H1 (cell line): ENCODE data around the gene ATP6V1E1. TPM values are rescaled to one million over a fixed set of nuclear protein-coding genes. Genes with fewer than 3 reads are reported as not detected.
A peak's percentile ranks its signal among the peaks of the same experiment; 100 is the strongest.

Experiments
- CHD1 ChIP-seq: IDR thresholded peaks from 2 replicates; pipeline ENCODE4 v1.6.1; 2012; ENCODE audit warnings: low read depth, low read length, improper control_type of control experiment
- CREB1 ChIP-seq: IDR thresholded peaks from 2 replicates; pipeline ENCODE4 v1.6.1; 2012; ENCODE audit warnings: inconsistent platforms
- JUND ChIP-seq: IDR thresholded peaks from 2 replicates; pipeline ENCODE4 v1.6.1; 2011; ENCODE audit warnings: mild to moderate bottlenecking, improper control_type of control experiment, low read length
- RBBP5 ChIP-seq: IDR thresholded peaks from 2 replicates; pipeline ENCODE4 v1.7.1; 2012; ENCODE audit warnings: low read depth, mild to moderate bottlenecking, inconsistent platforms, low read length, moderate library complexity, borderline replicate concordance
- SIRT6 ChIP-seq: IDR thresholded peaks from one replicate; pipeline ENCODE4 v1.7.1; 2012; ENCODE audit warnings: low read length, inconsistent platforms
- ZNF274 ChIP-seq: IDR thresholded peaks from 2 replicates; pipeline ENCODE4 v1.7.0; 2012; ENCODE audit warnings: low read length, borderline replicate concordance; ENCODE audit errors: extremely low read depth
- polyA plus RNA-seq, 7 experiments: library from polyadenylated mRNA; depleted of rRNA in 3 of 7; stranded (reverse) in 5 of 7; unstranded in 2 of 7; fragments of >200 nt in 5 of 7; fragments of 200-250 nt in 2 of 7; gene quantifications; 1 replicate in 5 of 7; 2 replicates in 1 of 7; 4 replicates in 1 of 7; pipeline versions ENCODE4 v1.2.1 to v1.2.3, GENCODE V29; 2011 to 2013; ENCODE audit warnings: missing spikeins in 2 of 7, mixed read lengths in 2 of 7
- total RNA-seq: library from RNA; stranded (reverse); fragmentation: NEBNext Ultra II Directional; extraction: Animal tissue kit (Norgen Biotek cat#: 25700); gene quantifications from 2 replicates; pipeline ENCODE4 v1.2.1, GENCODE V29; 2021
- TF ChIP-seq, protein P1 (sequence below): fragments of 300-600 bp; sonication (generic); IDR thresholded peaks from 2 replicates; pipeline ENCODE4 v1.7.1; 2012; ENCODE audit warnings: low read length, moderate library complexity, mild to moderate bottlenecking, inconsistent platforms; ENCODE audit not compliant: insufficient replicate concordance
- TF ChIP-seq, protein P2 (sequence below): IDR thresholded peaks from 2 replicates; pipeline ENCODE4 v1.6.1; 2012; ENCODE audit warnings: inconsistent platforms
- TF ChIP-seq, protein P3 (sequence below): IDR thresholded peaks from 2 replicates; pipeline ENCODE4 v1.6.1; 2012; ENCODE audit warnings: inconsistent platforms

ATP6V1E1 gene
- total and polyA plus RNA-seq, 2 of the 8 experiments (the other 6 are each of a cell fraction or from before 2014, with no cell fraction given) = 80.4 to 88.1 TPM

DNA sequence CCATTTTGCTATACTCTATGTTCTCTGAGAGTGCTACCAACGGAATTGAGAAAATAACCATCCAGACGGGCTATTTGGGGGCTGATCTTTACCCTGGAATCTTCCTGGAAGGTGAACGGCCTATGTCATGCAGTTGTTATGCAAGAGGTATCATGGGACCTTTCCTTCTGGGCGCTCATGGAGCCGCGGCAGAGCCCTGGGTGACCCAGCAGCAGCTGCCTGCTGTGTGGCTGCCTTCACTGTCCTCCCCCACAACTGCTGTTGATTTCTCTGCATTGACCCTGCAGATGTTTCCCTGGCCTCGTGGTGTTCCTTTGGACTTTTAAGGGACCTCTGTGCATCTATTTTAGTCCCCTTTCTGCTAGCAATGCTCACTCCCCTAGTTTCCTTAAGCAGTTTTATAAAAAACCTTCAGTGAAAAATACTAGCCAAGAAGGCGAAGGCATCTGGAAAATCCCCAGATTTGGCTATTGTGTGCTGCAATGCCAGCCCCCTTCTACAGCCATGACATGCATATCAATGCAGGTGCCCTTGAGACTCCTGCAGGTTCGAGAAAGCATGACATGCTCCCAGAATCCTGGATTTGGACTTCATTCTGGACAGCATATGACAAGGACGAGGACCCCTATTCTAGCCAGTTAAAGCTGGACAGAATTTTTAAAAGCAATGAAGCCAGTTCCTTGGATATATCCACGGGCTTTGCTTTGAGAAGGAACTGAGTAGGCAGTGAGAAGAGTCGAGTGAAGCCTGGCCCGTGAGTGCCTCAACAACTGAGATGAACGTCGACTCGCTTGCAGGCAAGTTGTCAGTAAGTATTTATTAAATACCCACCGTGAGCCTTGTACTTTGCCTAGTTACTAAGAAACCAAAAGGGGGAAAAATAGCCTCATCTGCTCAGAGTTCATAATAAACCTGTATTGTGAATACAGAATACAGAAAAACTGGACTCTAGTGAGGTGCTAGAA lies 65.4 kb downstream of the ATP6V1E1 start, which contains the start of gene SLC25A18 (continued):
- TF ChIP-seq, protein P1, sequence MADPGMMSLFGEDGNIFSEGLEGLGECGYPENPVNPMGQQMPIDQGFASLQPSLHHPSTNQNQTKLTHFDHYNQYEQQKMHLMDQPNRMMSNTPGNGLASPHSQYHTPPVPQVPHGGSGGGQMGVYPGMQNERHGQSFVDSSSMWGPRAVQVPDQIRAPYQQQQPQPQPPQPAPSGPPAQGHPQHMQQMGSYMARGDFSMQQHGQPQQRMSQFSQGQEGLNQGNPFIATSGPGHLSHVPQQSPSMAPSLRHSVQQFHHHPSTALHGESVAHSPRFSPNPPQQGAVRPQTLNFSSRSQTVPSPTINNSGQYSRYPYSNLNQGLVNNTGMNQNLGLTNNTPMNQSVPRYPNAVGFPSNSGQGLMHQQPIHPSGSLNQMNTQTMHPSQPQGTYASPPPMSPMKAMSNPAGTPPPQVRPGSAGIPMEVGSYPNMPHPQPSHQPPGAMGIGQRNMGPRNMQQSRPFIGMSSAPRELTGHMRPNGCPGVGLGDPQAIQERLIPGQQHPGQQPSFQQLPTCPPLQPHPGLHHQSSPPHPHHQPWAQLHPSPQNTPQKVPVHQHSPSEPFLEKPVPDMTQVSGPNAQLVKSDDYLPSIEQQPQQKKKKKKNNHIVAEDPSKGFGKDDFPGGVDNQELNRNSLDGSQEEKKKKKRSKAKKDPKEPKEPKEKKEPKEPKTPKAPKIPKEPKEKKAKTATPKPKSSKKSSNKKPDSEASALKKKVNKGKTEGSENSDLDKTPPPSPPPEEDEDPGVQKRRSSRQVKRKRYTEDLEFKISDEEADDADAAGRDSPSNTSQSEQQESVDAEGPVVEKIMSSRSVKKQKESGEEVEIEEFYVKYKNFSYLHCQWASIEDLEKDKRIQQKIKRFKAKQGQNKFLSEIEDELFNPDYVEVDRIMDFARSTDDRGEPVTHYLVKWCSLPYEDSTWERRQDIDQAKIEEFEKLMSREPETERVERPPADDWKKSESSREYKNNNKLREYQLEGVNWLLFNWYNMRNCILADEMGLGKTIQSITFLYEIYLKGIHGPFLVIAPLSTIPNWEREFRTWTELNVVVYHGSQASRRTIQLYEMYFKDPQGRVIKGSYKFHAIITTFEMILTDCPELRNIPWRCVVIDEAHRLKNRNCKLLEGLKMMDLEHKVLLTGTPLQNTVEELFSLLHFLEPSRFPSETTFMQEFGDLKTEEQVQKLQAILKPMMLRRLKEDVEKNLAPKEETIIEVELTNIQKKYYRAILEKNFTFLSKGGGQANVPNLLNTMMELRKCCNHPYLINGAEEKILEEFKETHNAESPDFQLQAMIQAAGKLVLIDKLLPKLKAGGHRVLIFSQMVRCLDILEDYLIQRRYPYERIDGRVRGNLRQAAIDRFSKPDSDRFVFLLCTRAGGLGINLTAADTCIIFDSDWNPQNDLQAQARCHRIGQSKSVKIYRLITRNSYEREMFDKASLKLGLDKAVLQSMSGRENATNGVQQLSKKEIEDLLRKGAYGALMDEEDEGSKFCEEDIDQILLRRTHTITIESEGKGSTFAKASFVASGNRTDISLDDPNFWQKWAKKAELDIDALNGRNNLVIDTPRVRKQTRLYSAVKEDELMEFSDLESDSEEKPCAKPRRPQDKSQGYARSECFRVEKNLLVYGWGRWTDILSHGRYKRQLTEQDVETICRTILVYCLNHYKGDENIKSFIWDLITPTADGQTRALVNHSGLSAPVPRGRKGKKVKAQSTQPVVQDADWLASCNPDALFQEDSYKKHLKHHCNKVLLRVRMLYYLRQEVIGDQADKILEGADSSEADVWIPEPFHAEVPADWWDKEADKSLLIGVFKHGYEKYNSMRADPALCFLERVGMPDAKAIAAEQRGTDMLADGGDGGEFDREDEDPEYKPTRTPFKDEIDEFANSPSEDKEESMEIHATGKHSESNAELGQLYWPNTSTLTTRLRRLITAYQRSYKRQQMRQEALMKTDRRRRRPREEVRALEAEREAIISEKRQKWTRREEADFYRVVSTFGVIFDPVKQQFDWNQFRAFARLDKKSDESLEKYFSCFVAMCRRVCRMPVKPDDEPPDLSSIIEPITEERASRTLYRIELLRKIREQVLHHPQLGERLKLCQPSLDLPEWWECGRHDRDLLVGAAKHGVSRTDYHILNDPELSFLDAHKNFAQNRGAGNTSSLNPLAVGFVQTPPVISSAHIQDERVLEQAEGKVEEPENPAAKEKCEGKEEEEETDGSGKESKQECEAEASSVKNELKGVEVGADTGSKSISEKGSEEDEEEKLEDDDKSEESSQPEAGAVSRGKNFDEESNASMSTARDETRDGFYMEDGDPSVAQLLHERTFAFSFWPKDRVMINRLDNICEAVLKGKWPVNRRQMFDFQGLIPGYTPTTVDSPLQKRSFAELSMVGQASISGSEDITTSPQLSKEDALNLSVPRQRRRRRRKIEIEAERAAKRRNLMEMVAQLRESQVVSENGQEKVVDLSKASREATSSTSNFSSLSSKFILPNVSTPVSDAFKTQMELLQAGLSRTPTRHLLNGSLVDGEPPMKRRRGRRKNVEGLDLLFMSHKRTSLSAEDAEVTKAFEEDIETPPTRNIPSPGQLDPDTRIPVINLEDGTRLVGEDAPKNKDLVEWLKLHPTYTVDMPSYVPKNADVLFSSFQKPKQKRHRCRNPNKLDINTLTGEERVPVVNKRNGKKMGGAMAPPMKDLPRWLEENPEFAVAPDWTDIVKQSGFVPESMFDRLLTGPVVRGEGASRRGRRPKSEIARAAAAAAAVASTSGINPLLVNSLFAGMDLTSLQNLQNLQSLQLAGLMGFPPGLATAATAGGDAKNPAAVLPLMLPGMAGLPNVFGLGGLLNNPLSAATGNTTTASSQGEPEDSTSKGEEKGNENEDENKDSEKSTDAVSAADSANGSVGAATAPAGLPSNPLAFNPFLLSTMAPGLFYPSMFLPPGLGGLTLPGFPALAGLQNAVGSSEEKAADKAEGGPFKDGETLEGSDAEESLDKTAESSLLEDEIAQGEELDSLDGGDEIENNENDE = no peak
- TF ChIP-seq CHD1 = no peak
- no peak for TF ChIP-seq JUND
- TF ChIP-seq, protein P2, sequence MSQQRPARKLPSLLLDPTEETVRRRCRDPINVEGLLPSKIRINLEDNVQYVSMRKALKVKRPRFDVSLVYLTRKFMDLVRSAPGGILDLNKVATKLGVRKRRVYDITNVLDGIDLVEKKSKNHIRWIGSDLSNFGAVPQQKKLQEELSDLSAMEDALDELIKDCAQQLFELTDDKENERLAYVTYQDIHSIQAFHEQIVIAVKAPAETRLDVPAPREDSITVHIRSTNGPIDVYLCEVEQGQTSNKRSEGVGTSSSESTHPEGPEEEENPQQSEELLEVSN = no peak
- TF ChIP-seq RBBP5 = peak; percentile 87
- TF ChIP-seq, protein P3, sequence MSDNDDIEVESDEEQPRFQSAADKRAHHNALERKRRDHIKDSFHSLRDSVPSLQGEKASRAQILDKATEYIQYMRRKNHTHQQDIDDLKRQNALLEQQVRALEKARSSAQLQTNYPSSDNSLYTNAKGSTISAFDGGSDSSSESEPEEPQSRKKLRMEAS = 0 out of 2 replicates have a peak, but pooled peaks have one; percentile 22
- TF ChIP-seq CREB1 = peak; percentile 18; the same call in 1 of the 2 replicates
- no peak for TF ChIP-seq SIRT6
- TF ChIP-seq ZNF274 = no peak
